HCT116 (cell line): ENCODE measurements around the gene NFIC. TPM values are rescaled to one million over a fixed set of nuclear protein-coding genes. Genes with fewer than 3 reads are reported as not detected.

ENCODE experiments used
- ATAC-seq: fragments of 200-7000 bp; cut with Tn5 transposase; 2 replicates; pipeline ENCODE4 v1.9.1; 2020; ENCODE audit warnings: mild to moderate bottlenecking, moderate library complexity
- BruUV-seq: library from RNA; stranded (reverse); fragments of 400-500 nt; replicated peaks from 2 replicates; lab custom pipeline; 2021; lab: Mats Ljungman, UMichigan
- CTCF ChIA-PET: fragments of 300-600 bp; sonication (Branson Sonifier 250); formaldehyde crosslinking; loops from one replicate; lab custom pipeline; 2021; ENCODE audit warnings: antibody characterized with exemption; lab: Charles Lee
- POLR2A ChIA-PET: fragments of 300-600, 350-600 bp; sonication (Branson Sonifier 250); formaldehyde crosslinking; loops from one replicate; lab custom pipeline; 2021; ENCODE audit warnings: antibody characterized with exemption; lab: Charles Lee
- RAD21 ChIA-PET, 2 experiments: fragments of 300-600 bp; sonication (Branson Sonifier 250); formaldehyde crosslinking; loops; one replicate each; lab custom pipeline; 2023; ENCODE audit warnings: low total read pairs in 2 of 2; ENCODE audit not compliant: uncharacterized antibody in 2 of 2, unreplicated experiment in 2 of 2, low non-redundant PET in 1 of 2; lab: Charles Lee
- DNase-seq: peaks from one replicate; pipeline ENCODE4 v3.0.0-alpha.2; 2010; ENCODE audit warnings: low read depth, low spot score
- H2AFZ ChIP-seq: fragments of 200-600 bp; shearing (Covaris generic), sonication (generic); 2 replicates; pipeline ENCODE4 v1.6.1; 2017; ENCODE audit warnings: low read depth, mixed run types, mixed read lengths, antibody characterized with exemption, low read length; ENCODE audit not compliant: poor library complexity, severe bottlenecking
- H3K27ac ChIP-seq: 2 replicates; pipeline ENCODE4 v1.5.1; 2012; ENCODE audit warnings: low read depth, low read length
- H3K27me3 ChIP-seq: fragments of 200-600 bp; sonication (generic); 2 replicates; pipeline ENCODE4 v1.6.1; 2016; ENCODE audit warnings: mixed run types, low read length, mixed read lengths; ENCODE audit not compliant: insufficient read depth
- H3K36me3 ChIP-seq, 2 experiments: fragments of 200-500 bp in 1 of 2; fragments of 200-600 bp in 1 of 2; sonication (Bioruptor generic) in 1 of 2; sonication (generic) in 1 of 2; 2 replicates each; pipeline versions ENCODE4 v1.5.1 to v1.6.1; 2014 to 2016; ENCODE audit warnings: low read length in 2 of 2, inconsistent platforms in 1 of 2, mixed read lengths in 1 of 2, mixed run types in 1 of 2; ENCODE audit not compliant: insufficient read depth in 2 of 2, control insufficient read depth in 1 of 2
- H3K4me1 ChIP-seq, 2 experiments: fragments of 200-600 bp in 1 of 2; sonication (generic) in 1 of 2; 2 replicates each; pipeline versions ENCODE4 v1.5.1 to v1.6.1; 2012 to 2017; ENCODE audit warnings: low read length in 2 of 2, inconsistent platforms in 1 of 2, mild to moderate bottlenecking in 1 of 2, mixed read lengths in 1 of 2, mixed run types in 1 of 2, moderate library complexity in 1 of 2; ENCODE audit not compliant: insufficient read depth in 2 of 2, control insufficient read depth in 1 of 2
- H3K4me2 ChIP-seq: fragments of 200-600 bp; sonication (generic); 2 replicates; pipeline ENCODE4 v1.6.1; 2017; ENCODE audit warnings: mixed run types, low read length, mixed read lengths
- H3K4me3 ChIP-seq, 2 experiments: fragments of 200-600 bp in 1 of 2; sonication (generic) in 1 of 2; replicated peaks in 1 of 2; 2 replicates each; pipeline ENCODE4 v1.5.1; 2011 to 2016; ENCODE audit warnings: low read length in 2 of 2, control low read depth in 1 of 2, low read depth in 1 of 2, mild to moderate bottlenecking in 1 of 2, mixed read lengths in 1 of 2, mixed run types in 1 of 2
- H3K79me2 ChIP-seq: fragments of 200-600 bp; sonication (generic); 2 replicates; pipeline ENCODE4 v1.6.1; 2017; ENCODE audit warnings: mild to moderate bottlenecking, mixed run types, low read length, moderate library complexity, mixed read lengths; ENCODE audit not compliant: insufficient read depth
- H3K9ac ChIP-seq: fragments of 200-600 bp; sonication (generic); 2 replicates; pipeline ENCODE4 v1.6.1; 2016; ENCODE audit warnings: low read length, mixed read lengths
- H3K9me2 ChIP-seq: fragments of 200-600 bp; sonication (generic), shearing (Covaris generic); 2 replicates; pipeline ENCODE4 v1.6.1; 2017; ENCODE audit warnings: mixed run types, mild to moderate bottlenecking, moderate library complexity; ENCODE audit not compliant: insufficient read depth
- H3K9me3 ChIP-seq, 2 experiments: fragments of 200-500 bp in 1 of 2; fragments of 200-600 bp in 1 of 2; sonication (Bioruptor generic) in 1 of 2; sonication (generic) in 1 of 2; 2 replicates each; pipeline ENCODE4 v1.6.1; 2014 to 2017; ENCODE audit warnings: low read length in 2 of 2, mixed read lengths in 2 of 2, inconsistent platforms in 1 of 2, low read depth in 1 of 2, mild to moderate bottlenecking in 1 of 2, mixed run types in 1 of 2, moderate library complexity in 1 of 2; ENCODE audit not compliant: control insufficient read depth in 1 of 2, insufficient read depth in 1 of 2
- H4K20me1 ChIP-seq: fragments of 200-600 bp; sonication (generic), shearing (Covaris generic); 2 replicates; pipeline ENCODE4 v1.6.1; 2017; ENCODE audit warnings: mixed run types, mild to moderate bottlenecking, moderate library complexity; ENCODE audit not compliant: insufficient read depth
- ATF3 ChIP-seq: IDR thresholded peaks from 2 replicates; pipeline ENCODE4 v1.6.1; 2012
- CEBPB ChIP-seq: IDR thresholded peaks from 2 replicates; pipeline ENCODE4 v1.6.1; 2012; ENCODE audit warnings: low read depth
- EGR1 ChIP-seq: IDR thresholded peaks from 2 replicates; pipeline ENCODE4 v1.6.1; 2012; ENCODE audit warnings: low read depth
- ELF1 ChIP-seq: IDR thresholded peaks from 2 replicates; pipeline ENCODE4 v1.6.1; 2012; ENCODE audit warnings: low read depth, borderline replicate concordance
- EZH2 ChIP-seq: fragments of 200-600 bp; sonication (generic); IDR thresholded peaks from 2 replicates; pipeline ENCODE4 v1.6.1; 2017; ENCODE audit warnings: antibody characterized with exemption, mixed run types
- EZH2phosphoT487 ChIP-seq: fragments of 200-600 bp; IDR thresholded peaks from 2 replicates; pipeline ENCODE4 v1.6.1; 2018; ENCODE audit warnings: antibody characterized with exemption, borderline replicate concordance
- FOSL1 ChIP-seq: IDR thresholded peaks from 2 replicates; pipeline ENCODE4 v1.6.1; 2012; ENCODE audit warnings: low read depth
- JUND ChIP-seq: IDR thresholded peaks from 2 replicates; pipeline ENCODE4 v1.6.1; 2012
- POLR2A ChIP-seq: IDR thresholded peaks from 2 replicates; pipeline ENCODE4 v1.7.0; 2011; ENCODE audit warnings: borderline replicate concordance; ENCODE audit not compliant: insufficient read depth, insufficient read length; ENCODE audit errors: extremely low read depth
- RAD21 ChIP-seq: IDR thresholded peaks from 2 replicates; pipeline ENCODE4 v1.6.1; 2012; ENCODE audit warnings: low read depth, mild to moderate bottlenecking
- SIN3A ChIP-seq: IDR thresholded peaks from 2 replicates; pipeline ENCODE4 v1.6.1; 2012; ENCODE audit warnings: low read depth
- SP1 ChIP-seq: IDR thresholded peaks from 2 replicates; pipeline ENCODE4 v1.6.1; 2012; ENCODE audit warnings: low read depth
- SRF ChIP-seq: IDR thresholded peaks from 2 replicates; pipeline ENCODE4 v1.6.1; 2012; ENCODE audit warnings: low read depth
- YY1 ChIP-seq: IDR thresholded peaks from 2 replicates; pipeline ENCODE4 v1.6.1; 2011; ENCODE audit warnings: low read length, low read depth, moderate library complexity, mild to moderate bottlenecking; ENCODE audit not compliant: insufficient replicate concordance; ENCODE audit errors: extremely low read depth
- ZBTB33 ChIP-seq: IDR thresholded peaks from 2 replicates; pipeline ENCODE4 v1.6.1; 2011; ENCODE audit warnings: mild to moderate bottlenecking, low read length, moderate library complexity; ENCODE audit not compliant: insufficient replicate concordance; ENCODE audit errors: extremely low read depth
- ZFX ChIP-seq: fragments of 450-650 bp; IDR thresholded peaks from 2 replicates; pipeline ENCODE4 v1.6.1; 2017
- ZNF274 ChIP-seq: fragments of 200-500 bp; sonication (Bioruptor generic); IDR thresholded peaks from 2 replicates; pipeline ENCODE4 v1.6.1; 2014; ENCODE audit warnings: mild to moderate bottlenecking, low read depth, low read length, inconsistent platforms
- intact Hi-C: fragments of 100-400 bp; cut with micrococcal nuclease; formaldehyde crosslinking; loops from 2 replicates; pipeline ENCODE4 v1.10.0; 2022
- total RNA-seq: library from RNA; stranded (reverse); gene quantifications from one replicate; pipeline ENCODE4 v1.2.1, GENCODE V29; 2021; ENCODE audit not compliant: unreplicated experiment
- TF ChIP-seq, protein P1 (sequence below): IDR thresholded peaks from 2 replicates; pipeline ENCODE4 v1.6.1; 2012; ENCODE audit warnings: low read depth
- TF ChIP-seq, protein P2 (sequence below): IDR thresholded peaks from 2 replicates; pipeline ENCODE4 v1.6.1; 2012

The NFIC gene
- total RNA-seq, 1 experiment from 2014 or later = 116 TPM

DNA sequence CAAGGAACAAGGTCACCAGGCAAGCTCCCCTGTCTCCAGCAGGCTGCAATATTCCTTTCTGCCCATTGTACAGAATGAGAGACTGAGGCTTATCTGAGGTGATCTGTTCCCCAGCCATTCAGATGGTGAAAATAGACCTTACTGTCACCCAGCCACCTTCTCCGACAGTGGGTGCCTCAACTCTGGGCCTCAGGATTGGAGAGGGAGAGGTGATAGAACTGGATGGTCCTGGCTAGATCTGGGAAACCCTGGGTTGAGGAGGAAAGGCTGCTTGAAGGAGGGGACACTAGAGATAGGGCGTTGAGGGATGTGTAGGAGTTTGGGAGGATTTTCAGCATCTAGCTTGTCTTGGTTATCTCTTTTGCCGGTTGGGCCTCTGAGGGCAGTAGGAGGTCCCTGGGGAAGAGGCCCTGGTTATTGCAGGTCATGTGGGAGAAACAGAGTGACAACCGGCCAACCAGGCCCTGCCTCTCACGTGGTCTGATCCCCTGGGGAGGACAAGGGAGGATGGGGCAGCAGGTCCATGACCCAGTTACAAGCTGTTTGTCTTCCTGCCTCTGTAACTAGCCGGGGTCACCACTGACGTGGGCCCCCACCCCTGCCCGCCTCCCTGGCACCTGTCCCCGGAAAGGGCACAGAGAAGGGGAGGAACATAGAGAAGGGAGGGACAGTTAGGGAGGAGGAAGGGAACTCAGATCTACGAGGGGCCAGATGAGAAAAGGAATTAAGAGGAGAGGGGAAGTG, 8.2 kb downstream of the NFIC start:
- Histone ChIP-seq H4K20me1 (no peaks in the 10 kb centered on the region; the same call in 1 of the 2 replicates), H3K4me1 (peaks cover 5 to 42% of the 10 kb centered on the region in 2 experiments; a peak in 3 of 4 replicates)
- CTCF ChIA-PET = no interaction called here

More for the DNA sequence above, 8.2 kb downstream of the NFIC start:
- no peak for DNase-seq
- peaks cover 98% of the 10 kb centered on the region for H3K79me2 ChIP-seq
- BruUV-seq = no TSS peak
- ChIA-PET RAD21 (no interaction called here), POLR2A (no interaction called here)
- H3K4me2 ChIP-seq = no peak overlapping the region
- no peaks in the 10 kb centered on the region for H3K27me3 ChIP-seq
- H3K27ac ChIP-seq = no peak overlapping the region; the same call in 1 of the 2 replicates
- no peaks in the 10 kb centered on the region; a peak in 1 of 4 replicates for H3K36me3 ChIP-seq
- H3K9me3 ChIP-seq = no peaks in the 10 kb centered on the region
- H3K9ac ChIP-seq = no peak overlapping the region
- no peak overlapping the region for H2AFZ ChIP-seq
- no peak for TF ChIP-seq ELF1
- TF ChIP-seq CEBPB = no peak
- no peak for TF ChIP-seq EZH2
- TF ChIP-seq SRF = no peak
- no peak for TF ChIP-seq ATF3
- TF ChIP-seq FOSL1 = no peak
- TF ChIP-seq ZFX = no peak
- TF ChIP-seq ZBTB33 = no peak
- TF ChIP-seq, protein P1, sequence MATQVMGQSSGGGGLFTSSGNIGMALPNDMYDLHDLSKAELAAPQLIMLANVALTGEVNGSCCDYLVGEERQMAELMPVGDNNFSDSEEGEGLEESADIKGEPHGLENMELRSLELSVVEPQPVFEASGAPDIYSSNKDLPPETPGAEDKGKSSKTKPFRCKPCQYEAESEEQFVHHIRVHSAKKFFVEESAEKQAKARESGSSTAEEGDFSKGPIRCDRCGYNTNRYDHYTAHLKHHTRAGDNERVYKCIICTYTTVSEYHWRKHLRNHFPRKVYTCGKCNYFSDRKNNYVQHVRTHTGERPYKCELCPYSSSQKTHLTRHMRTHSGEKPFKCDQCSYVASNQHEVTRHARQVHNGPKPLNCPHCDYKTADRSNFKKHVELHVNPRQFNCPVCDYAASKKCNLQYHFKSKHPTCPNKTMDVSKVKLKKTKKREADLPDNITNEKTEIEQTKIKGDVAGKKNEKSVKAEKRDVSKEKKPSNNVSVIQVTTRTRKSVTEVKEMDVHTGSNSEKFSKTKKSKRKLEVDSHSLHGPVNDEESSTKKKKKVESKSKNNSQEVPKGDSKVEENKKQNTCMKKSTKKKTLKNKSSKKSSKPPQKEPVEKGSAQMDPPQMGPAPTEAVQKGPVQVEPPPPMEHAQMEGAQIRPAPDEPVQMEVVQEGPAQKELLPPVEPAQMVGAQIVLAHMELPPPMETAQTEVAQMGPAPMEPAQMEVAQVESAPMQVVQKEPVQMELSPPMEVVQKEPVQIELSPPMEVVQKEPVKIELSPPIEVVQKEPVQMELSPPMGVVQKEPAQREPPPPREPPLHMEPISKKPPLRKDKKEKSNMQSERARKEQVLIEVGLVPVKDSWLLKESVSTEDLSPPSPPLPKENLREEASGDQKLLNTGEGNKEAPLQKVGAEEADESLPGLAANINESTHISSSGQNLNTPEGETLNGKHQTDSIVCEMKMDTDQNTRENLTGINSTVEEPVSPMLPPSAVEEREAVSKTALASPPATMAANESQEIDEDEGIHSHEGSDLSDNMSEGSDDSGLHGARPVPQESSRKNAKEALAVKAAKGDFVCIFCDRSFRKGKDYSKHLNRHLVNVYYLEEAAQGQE = no peak
- no peak for TF ChIP-seq YY1
- no peak for TF ChIP-seq ZNF274
- TF ChIP-seq, protein P2, sequence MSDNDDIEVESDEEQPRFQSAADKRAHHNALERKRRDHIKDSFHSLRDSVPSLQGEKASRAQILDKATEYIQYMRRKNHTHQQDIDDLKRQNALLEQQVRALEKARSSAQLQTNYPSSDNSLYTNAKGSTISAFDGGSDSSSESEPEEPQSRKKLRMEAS = no peak
- TF ChIP-seq SP1 = no peak
- no peak for TF ChIP-seq JUND
- no peak for TF ChIP-seq SIN3A
- TF ChIP-seq POLR2A = no peak
- no peak for TF ChIP-seq RAD21
- TF ChIP-seq EGR1 = no peak
- TF ChIP-seq EZH2phosphoT487 = no peak
- ATAC-seq = no peak
- intact Hi-C loops = no loop called here
- no peak overlapping the region for H3K4me3 ChIP-seq
- no peaks in the 10 kb centered on the region for H3K9me2 ChIP-seq
